ENCODE data around the gene DHRSX.

- TF ChIP-seq, protein P1, sequence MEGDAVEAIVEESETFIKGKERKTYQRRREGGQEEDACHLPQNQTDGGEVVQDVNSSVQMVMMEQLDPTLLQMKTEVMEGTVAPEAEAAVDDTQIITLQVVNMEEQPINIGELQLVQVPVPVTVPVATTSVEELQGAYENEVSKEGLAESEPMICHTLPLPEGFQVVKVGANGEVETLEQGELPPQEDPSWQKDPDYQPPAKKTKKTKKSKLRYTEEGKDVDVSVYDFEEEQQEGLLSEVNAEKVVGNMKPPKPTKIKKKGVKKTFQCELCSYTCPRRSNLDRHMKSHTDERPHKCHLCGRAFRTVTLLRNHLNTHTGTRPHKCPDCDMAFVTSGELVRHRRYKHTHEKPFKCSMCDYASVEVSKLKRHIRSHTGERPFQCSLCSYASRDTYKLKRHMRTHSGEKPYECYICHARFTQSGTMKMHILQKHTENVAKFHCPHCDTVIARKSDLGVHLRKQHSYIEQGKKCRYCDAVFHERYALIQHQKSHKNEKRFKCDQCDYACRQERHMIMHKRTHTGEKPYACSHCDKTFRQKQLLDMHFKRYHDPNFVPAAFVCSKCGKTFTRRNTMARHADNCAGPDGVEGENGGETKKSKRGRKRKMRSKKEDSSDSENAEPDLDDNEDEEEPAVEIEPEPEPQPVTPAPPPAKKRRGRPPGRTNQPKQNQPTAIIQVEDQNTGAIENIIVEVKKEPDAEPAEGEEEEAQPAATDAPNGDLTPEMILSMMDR (IDR thresholded peaks at IDR 0.05) = no peak
- no peak for TF ChIP-seq POLR2A (IDR thresholded peaks at IDR 0.05)
These were observed 58.1 kb downstream of the DHRSX start for GRCh38 chrX:2442694-2443093.
